GM18526 (cell line): ENCODE data around the gene RNASEH2C.

Experiments
- POLR2A ChIP-seq: IDR thresholded peaks from 3 replicates; pipeline ENCODE4 v1.6.1; 2011; ENCODE audit not compliant: insufficient read length; ENCODE audit errors: extremely low read depth

Gene RNASEH2C

DNA sequence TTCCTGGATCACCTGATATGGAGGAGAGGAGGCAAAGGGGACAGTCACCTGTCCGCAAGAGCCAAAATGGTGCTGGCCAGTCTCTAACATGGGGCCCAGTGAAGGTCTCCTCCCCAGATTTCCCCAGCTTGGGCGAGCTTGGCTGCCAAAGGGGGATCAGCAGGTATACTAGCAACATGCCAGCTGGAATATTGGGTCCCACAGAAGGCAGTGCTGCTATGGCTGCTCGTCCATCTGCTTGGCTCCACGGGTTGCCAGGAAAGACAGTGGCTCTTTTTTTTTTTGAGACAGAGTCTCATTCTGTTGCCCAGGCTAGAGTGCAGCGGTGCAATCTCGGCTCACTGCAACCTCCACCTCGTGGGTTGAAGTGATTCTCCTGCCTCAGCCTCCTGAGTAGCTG lies 21.3 kb downstream of the RNASEH2C start:
- TF ChIP-seq POLR2A, result no peak

GRCh38 chr11:65698205-65698604 lies 22.4 kb downstream of the RNASEH2C start:
- TF ChIP-seq POLR2A, result no peak

DNA sequence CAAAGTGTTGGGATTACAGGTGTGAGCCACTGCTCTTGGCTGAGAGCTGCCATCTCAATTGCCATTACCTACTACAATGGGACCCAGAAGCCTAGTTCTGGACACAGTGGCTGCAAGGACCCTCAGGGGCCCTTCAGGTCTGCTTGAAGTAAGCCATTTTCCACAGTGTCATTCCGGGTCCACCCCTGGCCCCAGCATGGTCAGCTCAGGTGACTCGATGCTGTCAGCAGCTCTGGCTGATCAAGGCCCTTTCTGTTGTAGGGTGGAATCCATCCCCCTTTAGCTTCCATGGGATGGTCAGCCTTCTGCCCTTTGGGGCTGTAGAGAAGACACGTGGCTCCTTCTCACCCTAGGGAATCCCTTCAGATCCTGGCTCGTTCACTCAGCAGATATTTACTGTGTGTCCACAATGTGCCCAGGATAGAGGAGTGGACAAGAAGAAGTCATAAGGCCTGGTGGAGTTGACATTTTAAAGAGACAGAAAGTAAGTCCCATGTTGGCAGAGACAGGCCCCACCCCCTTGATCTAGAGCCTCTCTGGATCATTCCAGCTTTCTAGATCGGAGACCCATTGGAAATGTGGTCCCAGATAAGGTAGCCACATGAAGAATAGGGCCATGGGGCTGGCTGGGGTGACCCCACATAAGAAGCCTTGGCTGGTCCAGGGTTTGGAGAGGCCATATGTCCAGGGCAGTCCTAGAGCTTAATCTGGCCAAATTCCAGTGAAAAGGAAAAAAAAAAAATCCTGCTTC lies 23.6 kb downstream of the RNASEH2C start:
- TF ChIP-seq POLR2A, result no peak

GRCh38 chr11:65695459-65696241 lies 24.9 kb downstream of the RNASEH2C start:
- no peak for TF ChIP-seq POLR2A

- TF ChIP-seq POLR2A, result no peak
These were observed 28.2 kb downstream of the RNASEH2C start for GRCh38 chr11:65692367-65692766.

- no peak for TF ChIP-seq POLR2A
These were observed 34.6 kb downstream of the RNASEH2C start for GRCh38 chr11:65685981-65686380.

GRCh38 chr11:65680192-65680743 lies 40.3 kb downstream of the RNASEH2C start:
- no peak for TF ChIP-seq POLR2A

DNA sequence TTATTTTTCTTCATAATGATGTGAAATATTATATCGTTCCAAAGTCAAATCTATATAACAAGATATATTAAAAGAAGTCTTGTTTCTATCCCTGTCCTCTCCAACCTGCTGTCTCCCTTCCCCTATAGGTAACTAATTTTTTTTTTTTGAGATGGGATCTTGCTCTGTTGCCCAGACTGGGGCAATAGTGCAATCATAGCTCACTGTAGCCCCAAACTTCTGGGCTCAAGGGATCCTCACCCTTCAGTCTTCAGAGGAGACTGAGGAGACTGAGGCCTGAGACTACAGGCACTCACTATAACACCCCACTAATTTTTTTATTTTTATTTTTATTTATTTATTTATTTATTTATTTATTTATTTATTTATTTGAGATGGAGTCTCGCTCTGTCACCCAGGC lies 47.6 kb downstream of the RNASEH2C start:
- TF ChIP-seq POLR2A, result no peak

DNA sequence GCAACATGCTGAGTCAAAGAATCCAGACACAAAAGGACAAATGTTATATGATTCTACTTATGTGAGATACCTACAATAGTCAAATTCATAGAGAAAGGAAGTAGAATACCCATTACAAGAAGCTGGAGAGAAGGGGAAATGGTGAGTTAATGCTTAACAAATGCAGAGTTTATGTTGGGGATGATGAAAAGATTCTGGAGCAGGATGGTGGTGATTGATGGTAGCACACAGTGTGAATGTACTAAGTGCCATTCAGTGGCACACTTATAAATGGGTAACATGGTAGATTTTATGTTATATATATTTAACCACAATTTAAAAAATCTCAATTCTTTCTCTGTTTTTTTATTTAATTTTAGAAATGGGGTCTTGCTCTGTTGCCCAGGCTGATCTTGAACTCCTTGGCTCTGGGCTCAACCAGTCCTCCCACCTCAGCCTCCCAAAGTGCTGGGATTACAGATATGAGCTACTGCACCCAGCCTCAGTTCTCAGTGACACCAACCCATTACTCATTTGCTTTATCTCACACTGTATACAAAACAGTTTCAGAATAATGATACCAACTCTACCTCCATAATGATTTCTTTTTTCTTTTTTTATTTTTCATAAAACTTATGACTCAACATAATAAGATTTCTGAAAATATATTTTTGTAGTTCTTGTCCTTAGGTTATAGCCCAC lies 48.3 kb downstream of the RNASEH2C start:
- no peak for TF ChIP-seq POLR2A
